SH-SY5Y (cell line): ENCODE measurements around the gene GLT8D2.

ENCODE experiments used
- GATA2 ChIP-seq: IDR thresholded peaks from 2 replicates; pipeline ENCODE4 v1.6.1; 2011; ENCODE audit warnings: mild to moderate bottlenecking, low read depth, low read length
- GATA3 ChIP-seq: IDR thresholded peaks from 2 replicates; pipeline ENCODE4 v1.6.1; 2011; ENCODE audit warnings: low read depth, mild to moderate bottlenecking, low read length, moderate library complexity

Gene GLT8D2

GRCh38 chr12:104059963-104060362 lies 10.0 kb upstream of the GLT8D2 start:
- TF ChIP-seq GATA3 = no peak
- TF ChIP-seq GATA2 = no peak

GRCh38 chr12:104058802-104059201 lies 8.8 kb upstream of the GLT8D2 start:
- TF ChIP-seq GATA2 (no peak), GATA3 (no peak)

- TF ChIP-seq GATA3 = no peak
Observed at GRCh38 chr12:104057771-104058197, 7.8 kb upstream of the GLT8D2 start.

- TF ChIP-seq GATA2 = no peak
- no peak for TF ChIP-seq GATA3
Observed at GRCh38 chr12:104056419-104056972, 6.5 kb upstream of the GLT8D2 start.

GRCh38 chr12:104055686-104056388 lies 5.8 kb upstream of the GLT8D2 start:
- TF ChIP-seq GATA2 (peak; percentile 48), GATA3 (no peak)

GRCh38 chr12:104054681-104055346 lies 4.8 kb upstream of the GLT8D2 start:
- TF ChIP-seq GATA3 (no peak), GATA2 (no peak)

- TF ChIP-seq GATA3 (no peak), GATA2 (no peak)
Observed at GRCh38 chr12:104050436-104050835, 449 bp upstream of the GLT8D2 start.

- TF ChIP-seq GATA2 (no peak), GATA3 (no peak)
Observed at GRCh38 chr12:104049278-104049902, 597 bp downstream of the GLT8D2 start.

GRCh38 chr12:104048811-104049210 lies 1.2 kb downstream of the GLT8D2 start:
- TF ChIP-seq GATA2 = no peak
- no peak for TF ChIP-seq GATA3

- TF ChIP-seq GATA2 (no peak), GATA3 (no peak)
Observed at GRCh38 chr12:104048162-104048561, 1.8 kb downstream of the GLT8D2 start.

GRCh38 chr12:104046306-104046705 lies 3.7 kb downstream of the GLT8D2 start:
- TF ChIP-seq GATA2 (no peak), GATA3 (no peak)

- TF ChIP-seq GATA2 = no peak
- no peak for TF ChIP-seq GATA3
Observed at GRCh38 chr12:104044158-104044557, 5.8 kb downstream of the GLT8D2 start.

GRCh38 chr12:104042580-104042979 lies 7.4 kb downstream of the GLT8D2 start:
- TF ChIP-seq GATA2 (no peak), GATA3 (no peak)

GRCh38 chr12:104026841-104027599 lies 23.0 kb downstream of the GLT8D2 start:
- TF ChIP-seq GATA3 (no peak), GATA2 (no peak)

GRCh38 chr12:104025771-104026170 lies 24.2 kb downstream of the GLT8D2 start:
- TF ChIP-seq GATA2 (no peak), GATA3 (no peak)
